ENCODE results near the gene ZDHHC18. TPM values are rescaled to one million over a fixed set of nuclear protein-coding genes. Genes with fewer than 3 reads are reported as not detected.

Gene ZDHHC18
- total and polyA plus RNA-seq, 2 donors (not counting 1 experiment from before 2014, with no cell fraction given), result 6.3 to 16.9 TPM

DNA sequence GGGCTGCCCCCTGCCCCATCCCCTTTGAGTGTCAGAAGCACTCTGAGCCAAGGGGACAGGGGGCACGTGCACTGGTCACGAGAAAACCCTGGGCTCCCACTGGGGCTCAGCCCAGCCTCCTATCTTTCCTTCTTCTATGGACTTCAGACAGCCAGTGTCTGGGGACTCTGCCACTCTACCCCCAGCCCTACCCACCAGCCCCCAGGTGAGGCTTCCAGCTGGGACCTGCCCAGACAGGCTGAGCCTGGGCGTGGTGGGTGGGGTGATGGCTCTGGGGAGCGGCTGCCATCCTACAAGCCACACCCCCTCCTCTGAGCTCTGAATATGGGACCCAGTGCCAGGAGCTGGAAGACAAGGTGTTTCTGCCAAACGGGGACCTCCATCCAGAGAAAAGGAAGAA, 28.4 kb downstream of the ZDHHC18 start:
- Histone ChIP-seq H3K9me3 (ENCODE audit: control insufficient read depth, insufficient read depth, low read depth, low read length) (no peaks in the 10 kb centered on the region), H3K27ac (ENCODE audit: insufficient read depth, low read length) (no peak overlapping the region), H3K9ac (ENCODE audit: insufficient read depth, low read length) (no peak overlapping the region), H4K20me1 (ENCODE audit: control insufficient read depth, extremely low read depth, insufficient read depth, low read length) (no peaks in the 10 kb centered on the region), H2AFZ (ENCODE audit: low read length) (no peak overlapping the region), H3K36me3 (ENCODE audit: control insufficient read depth, insufficient read depth, low read length) (peaks cover 24% of the 10 kb centered on the region), H3K4me3 (replicated peaks in 1 of 4; ENCODE audit: control extremely low read depth in 1 of 4, insufficient read depth in 1 of 4, low read depth in 3 of 4, low read length in 4 of 4) (no peak overlapping the region), H3K79me2 (ENCODE audit: control insufficient read depth, insufficient read depth, low read length) (no peaks in the 10 kb centered on the region), H3K4me2 (ENCODE audit: extremely low read depth, insufficient read depth, low read length) (no peak overlapping the region), H3K27me3 (ENCODE audit: control insufficient read depth, insufficient read depth, low read length) (no peaks in the 10 kb centered on the region), H3K4me1 (ENCODE audit: control insufficient read depth, extremely low read depth, insufficient read depth, low read length) (peaks cover 4% of the 10 kb centered on the region)
- TF ChIP-seq, protein P1, sequence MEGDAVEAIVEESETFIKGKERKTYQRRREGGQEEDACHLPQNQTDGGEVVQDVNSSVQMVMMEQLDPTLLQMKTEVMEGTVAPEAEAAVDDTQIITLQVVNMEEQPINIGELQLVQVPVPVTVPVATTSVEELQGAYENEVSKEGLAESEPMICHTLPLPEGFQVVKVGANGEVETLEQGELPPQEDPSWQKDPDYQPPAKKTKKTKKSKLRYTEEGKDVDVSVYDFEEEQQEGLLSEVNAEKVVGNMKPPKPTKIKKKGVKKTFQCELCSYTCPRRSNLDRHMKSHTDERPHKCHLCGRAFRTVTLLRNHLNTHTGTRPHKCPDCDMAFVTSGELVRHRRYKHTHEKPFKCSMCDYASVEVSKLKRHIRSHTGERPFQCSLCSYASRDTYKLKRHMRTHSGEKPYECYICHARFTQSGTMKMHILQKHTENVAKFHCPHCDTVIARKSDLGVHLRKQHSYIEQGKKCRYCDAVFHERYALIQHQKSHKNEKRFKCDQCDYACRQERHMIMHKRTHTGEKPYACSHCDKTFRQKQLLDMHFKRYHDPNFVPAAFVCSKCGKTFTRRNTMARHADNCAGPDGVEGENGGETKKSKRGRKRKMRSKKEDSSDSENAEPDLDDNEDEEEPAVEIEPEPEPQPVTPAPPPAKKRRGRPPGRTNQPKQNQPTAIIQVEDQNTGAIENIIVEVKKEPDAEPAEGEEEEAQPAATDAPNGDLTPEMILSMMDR (conservative IDR thresholded peaks at IDR 0.05 in 1 of 2, IDR thresholded peaks at IDR 0.05 in 1 of 2; ENCODE audit: low read depth in 1 of 2, low read length in 2 of 2), result no peak
- no peak for TF ChIP-seq EZH2 (IDR thresholded peaks at IDR 0.05; ENCODE audit: low read length, missing control alignments)
- DNase-seq (ENCODE audit: low read depth in 2 of 2), result no peak

DNA sequence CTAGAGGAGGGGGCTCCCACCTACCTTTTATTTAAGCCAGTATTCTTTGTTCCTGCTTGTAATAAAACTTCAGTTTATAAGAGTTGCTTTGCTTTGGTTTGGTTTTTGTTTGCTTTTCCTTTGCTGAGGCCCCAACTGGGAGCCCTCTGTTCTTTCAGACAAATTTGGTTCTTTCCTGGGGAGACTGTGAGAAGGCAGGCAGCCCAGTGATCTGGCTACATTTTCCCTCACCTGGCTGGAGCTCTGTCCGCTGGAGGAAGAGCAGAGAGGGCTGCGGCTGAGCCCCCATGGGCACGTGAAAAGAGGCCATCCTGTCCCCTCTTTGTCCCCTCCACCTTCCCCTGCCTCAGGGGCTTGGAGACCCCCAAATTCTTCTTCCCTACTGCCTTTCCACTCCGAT, 29.1 kb downstream of the ZDHHC18 start:
- TF ChIP-seq EZH2 (IDR thresholded peaks at IDR 0.05; ENCODE audit: low read length, missing control alignments), result no peak
- TF ChIP-seq, protein P1 (conservative IDR thresholded peaks at IDR 0.05 in 1 of 2, IDR thresholded peaks at IDR 0.05 in 1 of 2; ENCODE audit: low read depth in 1 of 2, low read length in 2 of 2), result no peak
- Histone ChIP-seq H3K9ac (ENCODE audit: insufficient read depth, low read length) (no peak overlapping the region), H3K36me3 (ENCODE audit: control insufficient read depth, insufficient read depth, low read length) (peaks cover 22% of the 10 kb centered on the region), H3K4me1 (ENCODE audit: control insufficient read depth, extremely low read depth, insufficient read depth, low read length) (peaks cover 4% of the 10 kb centered on the region), H3K27ac (ENCODE audit: insufficient read depth, low read length) (no peak overlapping the region), H2AFZ (ENCODE audit: low read length) (no peak overlapping the region), H3K79me2 (ENCODE audit: control insufficient read depth, insufficient read depth, low read length) (no peaks in the 10 kb centered on the region), H4K20me1 (ENCODE audit: control insufficient read depth, extremely low read depth, insufficient read depth, low read length) (no peaks in the 10 kb centered on the region), H3K4me3 (replicated peaks in 1 of 4; ENCODE audit: control extremely low read depth in 1 of 4, insufficient read depth in 1 of 4, low read depth in 3 of 4, low read length in 4 of 4) (no peak overlapping the region), H3K27me3 (ENCODE audit: control insufficient read depth, insufficient read depth, low read length) (no peaks in the 10 kb centered on the region), H3K9me3 (ENCODE audit: control insufficient read depth, insufficient read depth, low read depth, low read length) (no peaks in the 10 kb centered on the region), H3K4me2 (ENCODE audit: extremely low read depth, insufficient read depth, low read length) (no peak overlapping the region)
- no peak for DNase-seq (ENCODE audit: low read depth in 2 of 2)

DNA sequence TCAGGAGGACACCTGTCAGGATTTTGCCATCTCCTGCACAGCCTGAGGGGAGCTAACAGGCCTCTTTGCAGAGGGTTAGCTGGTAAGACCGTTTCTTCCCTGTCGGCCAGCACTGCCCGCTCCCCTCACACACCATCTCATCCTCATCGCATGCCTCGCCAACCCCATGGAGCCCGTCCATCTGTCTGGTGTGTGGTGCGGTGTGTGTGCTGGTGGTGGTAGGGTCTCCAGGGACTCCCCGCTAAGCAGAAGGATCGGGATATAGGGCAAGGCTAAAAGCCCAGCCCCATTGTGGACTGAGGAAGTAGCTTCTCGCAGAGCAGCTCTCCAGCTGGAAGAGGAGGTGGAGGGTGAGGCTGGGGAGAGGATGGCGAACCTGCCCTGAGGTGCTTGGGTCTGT, 29.7 kb downstream of the ZDHHC18 start:
- no peaks in the 10 kb centered on the region for H3K27me3 ChIP-seq (ENCODE audit: control insufficient read depth, insufficient read depth, low read length)
- no peak overlapping the region for H2AFZ ChIP-seq (ENCODE audit: low read length)
- H3K4me2 ChIP-seq (ENCODE audit: extremely low read depth, insufficient read depth, low read length), result no peak overlapping the region
- no peaks in the 10 kb centered on the region for H3K79me2 ChIP-seq (ENCODE audit: control insufficient read depth, insufficient read depth, low read length)
- no peak for DNase-seq (ENCODE audit: low read depth in 2 of 2)
- H4K20me1 ChIP-seq (ENCODE audit: control insufficient read depth, extremely low read depth, insufficient read depth, low read length), result no peaks in the 10 kb centered on the region
- peaks cover 4% of the 10 kb centered on the region for H3K4me1 ChIP-seq (ENCODE audit: control insufficient read depth, extremely low read depth, insufficient read depth, low read length)
- TF ChIP-seq, protein P1 (conservative IDR thresholded peaks at IDR 0.05 in 1 of 2, IDR thresholded peaks at IDR 0.05 in 1 of 2; ENCODE audit: low read depth in 1 of 2, low read length in 2 of 2), result no peak
- no peak for TF ChIP-seq EZH2 (IDR thresholded peaks at IDR 0.05; ENCODE audit: low read length, missing control alignments)
- H3K9me3 ChIP-seq (ENCODE audit: control insufficient read depth, insufficient read depth, low read depth, low read length), result no peaks in the 10 kb centered on the region
- H3K27ac ChIP-seq (ENCODE audit: insufficient read depth, low read length), result no peak overlapping the region
- peaks cover 16% of the 10 kb centered on the region for H3K36me3 ChIP-seq (ENCODE audit: control insufficient read depth, insufficient read depth, low read length)
- no peak overlapping the region for H3K4me3 ChIP-seq (replicated peaks in 1 of 4; ENCODE audit: control extremely low read depth in 1 of 4, insufficient read depth in 1 of 4, low read depth in 3 of 4, low read length in 4 of 4)
- no peak overlapping the region for H3K9ac ChIP-seq (ENCODE audit: insufficient read depth, low read length)
